Peyer's patch (tissue), 4 donors: ENCODE measurements around the gene TAF5L.

Experiments
- CTCF ChIP-seq, 6 experiments: fragments of 450-650 bp in 4 of 6; fragments of 200-600 bp in 2 of 6; sonication (generic) in 1 of 6; IDR thresholded peaks; one replicate each; pipeline ENCODE4 v1.5.1; 2017 to 2019; ENCODE audit warnings: antibody characterized with exemption in 6 of 6, mild to moderate bottlenecking in 3 of 6, moderate library complexity in 1 of 6
- POLR2A ChIP-seq, 2 donors: fragments of 450-650 bp; IDR thresholded peaks; one replicate each; pipeline ENCODE4 v1.5.1; 2017; ENCODE audit warnings: antibody characterized with exemption in 2 of 2, mild to moderate bottlenecking in 2 of 2, moderate library complexity in 2 of 2

- TF ChIP-seq POLR2A (IDR thresholded peaks at IDR 0.05), result no peak
- TF ChIP-seq CTCF (IDR thresholded peaks at IDR 0.05), result no peak
Measured at GRCh38 chr1:229619002-229619401, 6.9 kb downstream of the TAF5L start.
